ENCODE data around the gene MUC20.
"Not testable (repeated sequence)": the region's sequence is repeated elsewhere in the genome, so short reads cannot be mapped to it uniquely, and the experiment has no call there.

GRCh38 chr3:195691596-195692353 lies 29.0 kb upstream of the MUC20 start:
- not testable (repeated sequence) for TF ChIP-seq EZH2 (IDR thresholded peaks at IDR 0.05; ENCODE audit: low read depth)
- TF ChIP-seq, protein P1, sequence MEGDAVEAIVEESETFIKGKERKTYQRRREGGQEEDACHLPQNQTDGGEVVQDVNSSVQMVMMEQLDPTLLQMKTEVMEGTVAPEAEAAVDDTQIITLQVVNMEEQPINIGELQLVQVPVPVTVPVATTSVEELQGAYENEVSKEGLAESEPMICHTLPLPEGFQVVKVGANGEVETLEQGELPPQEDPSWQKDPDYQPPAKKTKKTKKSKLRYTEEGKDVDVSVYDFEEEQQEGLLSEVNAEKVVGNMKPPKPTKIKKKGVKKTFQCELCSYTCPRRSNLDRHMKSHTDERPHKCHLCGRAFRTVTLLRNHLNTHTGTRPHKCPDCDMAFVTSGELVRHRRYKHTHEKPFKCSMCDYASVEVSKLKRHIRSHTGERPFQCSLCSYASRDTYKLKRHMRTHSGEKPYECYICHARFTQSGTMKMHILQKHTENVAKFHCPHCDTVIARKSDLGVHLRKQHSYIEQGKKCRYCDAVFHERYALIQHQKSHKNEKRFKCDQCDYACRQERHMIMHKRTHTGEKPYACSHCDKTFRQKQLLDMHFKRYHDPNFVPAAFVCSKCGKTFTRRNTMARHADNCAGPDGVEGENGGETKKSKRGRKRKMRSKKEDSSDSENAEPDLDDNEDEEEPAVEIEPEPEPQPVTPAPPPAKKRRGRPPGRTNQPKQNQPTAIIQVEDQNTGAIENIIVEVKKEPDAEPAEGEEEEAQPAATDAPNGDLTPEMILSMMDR (conservative IDR thresholded peaks at IDR 0.05) = not testable (repeated sequence)
